GM18909 (cell line): ENCODE measurements around the gene GAGE12J.
"Not testable (repeated sequence)": the region's sequence is repeated elsewhere in the genome, so short reads cannot be mapped to it uniquely, and the experiment has no call there.

Experiments
- ATAC-seq: cut with Tn5 transposase; IDR thresholded peaks from one replicate; pipeline ENCODE4 v1.9.1; 2021; ENCODE audit warnings: mild to moderate bottlenecking; ENCODE audit not compliant: unreplicated experiment, poor library complexity

Gene GAGE12J, protein sequence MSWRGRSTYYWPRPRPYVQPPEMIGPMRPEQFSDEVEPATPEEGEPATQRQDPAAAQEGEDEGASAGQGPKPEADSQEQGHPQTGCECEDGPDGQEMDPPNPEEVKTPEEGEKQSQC

DNA sequence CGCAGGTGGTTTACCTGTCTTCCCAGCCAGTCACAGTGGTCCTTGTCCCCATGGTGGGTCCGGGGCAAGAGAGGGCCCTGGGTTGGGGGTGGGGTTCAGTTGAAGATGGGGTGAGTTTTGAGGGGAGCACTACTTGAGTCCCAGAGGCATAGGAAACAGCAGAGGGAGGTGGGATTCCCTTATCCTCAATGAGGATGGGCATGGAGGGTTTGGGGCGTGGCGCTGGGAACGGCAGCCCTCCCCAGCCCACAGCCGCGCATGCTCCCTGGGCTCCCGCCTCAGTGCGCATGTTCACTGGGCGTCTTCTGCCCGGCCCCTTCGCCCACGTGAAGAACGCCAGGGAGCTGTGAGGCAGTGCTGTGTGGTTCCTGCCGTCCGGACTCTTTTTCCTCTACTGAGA is at the start of gene GAGE12J:
Gene GAGE12J, plus strand, starts transcription at position 301 of the 400 bp plus-strand sequence. CDS start 1,157 bp downstream, outside the sequence.
- ATAC-seq = not testable (repeated sequence)

GRCh38 chrX:49272421-49272820 is 49.4 kb upstream of the GAGE12J start:
- no peak for ATAC-seq

- no peak for ATAC-seq
These were observed 48.6 kb upstream of the GAGE12J start for GRCh38 chrX:49273181-49273727.

DNA sequence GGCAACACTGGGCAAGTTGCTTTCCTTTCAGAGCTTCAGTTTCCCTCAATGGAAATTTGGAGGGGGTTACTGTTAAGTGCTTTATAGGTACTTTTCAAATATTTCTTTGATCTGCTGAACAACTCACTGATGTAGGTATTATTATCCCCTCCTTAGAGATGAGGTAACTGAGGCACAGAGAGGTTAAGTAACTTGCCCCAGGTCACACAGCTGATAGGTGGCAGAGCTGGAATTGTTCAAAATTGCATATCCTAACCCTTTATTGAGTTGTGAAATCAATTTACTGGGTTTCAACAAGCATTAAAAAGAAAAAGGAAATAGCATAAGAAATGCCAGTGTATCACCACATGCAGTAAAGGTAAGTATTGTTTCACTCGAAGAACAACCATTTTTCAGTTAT is 45.6 kb upstream of the GAGE12J start:
- no peak for ATAC-seq

- ATAC-seq = no peak
These were observed 44.9 kb upstream of the GAGE12J start for GRCh38 chrX:49276671-49277534.

DNA sequence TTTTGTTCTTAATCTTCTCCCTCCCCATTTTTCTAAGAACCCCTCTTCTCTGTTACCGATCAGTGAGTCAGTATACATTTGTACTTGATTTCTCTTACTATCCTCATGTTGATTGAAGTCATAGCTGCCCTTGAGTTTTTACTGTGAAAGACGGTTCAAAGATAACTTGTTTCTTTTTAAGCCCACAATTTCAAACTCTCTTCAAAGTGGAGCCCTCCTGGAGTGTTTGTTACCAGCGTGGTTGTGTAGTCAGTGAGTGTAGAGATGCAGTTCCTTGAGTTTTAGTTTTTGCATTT is 44.4 kb upstream of the GAGE12J start:
- no peak for ATAC-seq

GRCh38 chrX:49278081-49278480 is 43.8 kb upstream of the GAGE12J start:
- no peak for ATAC-seq

DNA sequence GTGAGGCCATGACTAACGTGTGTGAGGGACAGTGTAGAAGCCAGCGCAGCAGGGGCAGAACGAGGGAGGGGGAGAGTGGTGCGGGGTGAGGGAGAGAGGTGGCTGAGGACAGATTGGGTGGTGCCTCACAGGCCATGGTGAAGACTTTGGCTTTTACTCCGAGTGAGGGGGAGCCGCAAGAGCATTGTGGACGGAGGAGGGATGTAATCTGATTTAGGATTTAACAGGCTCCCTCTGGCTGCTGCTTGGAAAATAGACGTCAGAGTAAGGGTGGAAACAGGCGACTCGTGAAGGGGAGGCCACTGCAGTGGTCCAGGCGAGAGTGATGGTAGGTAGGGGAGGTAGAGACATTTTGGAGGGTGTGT is 39.2 kb upstream of the GAGE12J start:
- ATAC-seq = no peak

DNA sequence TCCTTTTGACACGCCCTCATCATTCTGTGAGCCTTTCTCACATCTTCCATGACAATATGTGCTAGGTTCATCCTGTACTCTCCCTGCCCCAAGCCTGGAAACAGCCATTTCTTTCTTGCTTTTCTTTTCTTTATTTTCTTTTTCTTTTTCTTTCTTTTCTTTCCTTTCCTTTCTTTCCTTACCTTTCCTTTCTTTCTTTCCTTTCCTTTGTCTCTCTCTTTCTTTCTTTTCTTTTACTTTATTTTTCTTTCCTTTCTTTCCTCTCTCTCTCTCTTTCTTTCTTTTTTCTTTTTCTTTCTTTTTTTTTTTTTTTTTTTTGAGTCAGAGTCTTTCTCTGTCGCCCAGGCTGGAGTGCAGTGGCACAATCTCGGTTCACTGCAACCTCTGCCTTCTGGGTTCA is 37.6 kb upstream of the GAGE12J start:
- no peak for ATAC-seq

GRCh38 chrX:49286136-49286535 is 35.7 kb upstream of the GAGE12J start:
- ATAC-seq = no peak

- no peak for ATAC-seq
These were observed 35.3 kb upstream of the GAGE12J start for GRCh38 chrX:49286581-49286980.

GRCh38 chrX:49287665-49288064 is 34.2 kb upstream of the GAGE12J start:
- no peak for ATAC-seq

DNA sequence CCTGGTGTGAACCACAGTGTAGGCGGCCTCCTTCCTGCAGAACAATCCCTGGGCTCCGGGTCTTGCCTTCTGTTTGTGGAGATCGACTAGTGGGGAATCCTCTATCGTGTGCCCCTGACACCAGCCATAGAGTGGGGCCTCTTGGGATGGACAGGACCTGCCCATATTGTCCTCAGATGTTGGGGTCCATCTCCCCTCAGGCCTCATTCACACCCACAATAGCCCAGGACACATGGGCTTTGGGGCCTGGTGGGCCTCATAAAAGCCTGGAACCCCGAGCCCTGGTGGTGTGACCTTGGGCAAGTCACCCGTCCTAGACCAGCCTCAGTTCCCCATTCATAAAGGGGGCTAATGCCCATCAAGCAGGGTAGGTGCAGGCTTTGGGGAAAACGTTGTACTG is 31.6 kb upstream of the GAGE12J start:
- no peak for ATAC-seq

- peak; percentile 70 for ATAC-seq
These were observed 30.1 kb upstream of the GAGE12J start for GRCh38 chrX:49291615-49292337.

DNA sequence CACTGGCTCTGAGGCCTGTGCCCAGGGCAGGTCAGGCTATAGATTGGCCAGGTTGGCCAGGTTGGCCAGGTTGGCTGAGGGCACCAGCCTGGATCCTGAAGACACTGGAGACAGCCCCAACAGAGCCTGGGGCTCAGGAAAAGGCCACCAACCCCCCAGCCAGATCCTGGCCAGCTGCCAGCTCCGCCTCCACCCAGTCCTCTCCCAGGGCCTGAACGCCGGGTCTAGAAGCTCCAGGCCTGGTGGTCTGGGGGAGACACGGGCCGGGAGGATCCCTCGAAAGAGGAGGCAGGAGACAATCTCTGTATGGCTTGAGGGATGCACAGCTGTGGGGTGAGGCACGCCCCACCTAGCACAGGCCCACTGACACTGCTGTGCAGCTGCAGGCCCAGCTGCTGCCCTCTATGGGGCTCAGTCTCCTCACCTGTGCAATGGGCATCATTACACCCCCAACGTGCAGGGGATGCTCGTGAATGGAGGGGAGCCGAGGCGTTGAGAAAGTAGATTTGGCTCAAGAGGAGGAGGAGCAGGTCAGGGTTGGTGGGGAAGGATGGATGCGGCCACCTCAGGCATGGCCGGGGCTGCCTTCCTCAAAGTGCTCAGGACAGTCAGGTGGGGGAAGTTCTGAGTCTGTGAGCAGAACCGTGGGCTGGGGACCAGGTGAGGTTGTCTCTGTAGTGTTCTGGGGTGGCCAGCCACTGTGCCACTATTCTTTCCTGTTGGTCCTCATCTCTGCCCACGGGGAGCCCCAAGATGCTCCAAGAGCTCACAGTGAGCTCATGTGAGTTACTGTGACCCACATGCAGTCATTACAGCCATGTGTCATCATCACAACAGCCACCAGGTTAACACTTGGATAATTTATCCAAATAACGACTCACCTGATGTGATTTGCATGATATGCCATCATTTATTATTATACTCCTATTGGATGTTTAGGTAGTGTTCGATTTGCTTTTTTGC is 29.2 kb upstream of the GAGE12J start:
- no peak for ATAC-seq

DNA sequence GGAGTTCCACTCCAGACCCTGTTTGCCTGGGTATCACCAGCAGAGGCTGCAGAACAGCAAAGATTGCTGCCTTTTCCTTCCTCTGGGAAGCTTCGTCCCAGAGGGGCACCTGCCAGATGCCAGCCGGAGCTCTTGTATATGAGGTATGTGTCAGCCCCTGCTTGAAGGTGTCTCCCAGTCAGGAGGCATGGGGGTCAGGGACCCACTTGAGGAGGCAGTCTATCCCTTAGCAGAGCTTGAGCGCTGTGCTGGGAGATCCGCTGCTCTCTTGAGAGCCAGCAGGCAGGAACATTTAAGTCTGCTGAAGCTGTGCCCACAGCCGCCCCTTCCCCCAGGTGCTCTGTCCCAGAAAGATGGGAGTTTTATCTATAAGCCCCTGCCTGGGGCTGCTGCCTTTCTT is 22.5 kb upstream of the GAGE12J start:
- not testable (repeated sequence) for ATAC-seq

- no peak for ATAC-seq
These were observed 21.1 kb upstream of the GAGE12J start for GRCh38 chrX:49300703-49301102.

- ATAC-seq = no peak
These were observed 18.5 kb upstream of the GAGE12J start, which contains the start of gene GAGE10 for GRCh38 chrX:49303346-49303745. Gene GAGE10 (plus strand): TSS chrX:49303646. CDS start chrX:49304860, 1,214 bp downstream.

- ATAC-seq = not testable (repeated sequence)
These were observed 14.1 kb upstream of the GAGE12J start for GRCh38 chrX:49307775-49308174.
